Osteoblast (primary cell): ENCODE data around the gene AATK. TPM values are rescaled to one million over a fixed set of nuclear protein-coding genes. Genes with fewer than 3 reads are reported as not detected.

Source experiments
- DNase-seq: peaks from one replicate; pipeline ENCODE4 v3.0.0; 2011; ENCODE audit warnings: low spot score, mixed read lengths; ENCODE audit not compliant: insufficient read length; ENCODE audit errors: missing footprints
- H2AFZ ChIP-seq: 2 replicates; pipeline ENCODE4 v1.6.0; 2011; ENCODE audit warnings: mild to moderate bottlenecking, low read length
- H3K27ac ChIP-seq: 2 replicates; pipeline ENCODE4 v1.5.1; 2011; ENCODE audit warnings: mild to moderate bottlenecking, low read depth, low read length, moderate library complexity
- H3K27me3 ChIP-seq: 2 replicates; pipeline ENCODE4 v1.6.0; 2012; ENCODE audit warnings: mild to moderate bottlenecking, control low read depth, inconsistent platforms, low read length, moderate library complexity; ENCODE audit not compliant: insufficient read depth
- H3K36me3 ChIP-seq: 2 replicates; pipeline ENCODE4 v1.5.1; 2011; ENCODE audit warnings: mild to moderate bottlenecking, low read length, control low read depth, moderate library complexity; ENCODE audit not compliant: insufficient read depth
- H3K4me1 ChIP-seq: 2 replicates; pipeline ENCODE4 v1.5.1; 2011; ENCODE audit warnings: mild to moderate bottlenecking, low read length, control low read depth, moderate library complexity; ENCODE audit not compliant: insufficient read depth
- H3K4me2 ChIP-seq: 2 replicates; pipeline ENCODE4 v1.6.0; 2011; ENCODE audit warnings: mild to moderate bottlenecking, low read length; ENCODE audit not compliant: insufficient read depth
- H3K4me3 ChIP-seq: fragments of 200-600 bp; sonication (generic); 3 replicates; pipeline ENCODE4 v1.5.1; 2012; ENCODE audit warnings: mild to moderate bottlenecking, low read length, inconsistent platforms; ENCODE audit not compliant: insufficient read depth
- H3K79me2 ChIP-seq: 2 replicates; pipeline ENCODE4 v1.6.0; 2012; ENCODE audit warnings: mild to moderate bottlenecking, low read length, control low read depth, inconsistent platforms; ENCODE audit not compliant: insufficient read depth
- H3K9me3 ChIP-seq: 2 replicates; pipeline ENCODE4 v1.5.1; 2011; ENCODE audit warnings: low read depth, low read length, control low read depth
- H4K20me1 ChIP-seq: 2 replicates; pipeline ENCODE4 v1.6.0; 2012; ENCODE audit warnings: mild to moderate bottlenecking, low read length, control low read depth; ENCODE audit not compliant: insufficient read depth
- CTCF ChIP-seq: IDR thresholded peaks from 2 replicates; pipeline ENCODE4 v1.5.1; 2011; ENCODE audit warnings: mild to moderate bottlenecking, low read depth, low read length, moderate library complexity; ENCODE audit errors: extremely low read depth
- total RNA-seq: library from RNA; depleted of rRNA; stranded (reverse); fragments of >200 nt; gene quantifications from 2 replicates; pipeline ENCODE4 v1.2.3, GENCODE V29; 2012

AATK gene
- total RNA-seq, 1 donor, result under 0.01 TPM

- TF ChIP-seq CTCF, result no peak
- Histone ChIP-seq H3K79me2 (no peaks in the 10 kb centered on the region), H3K9me3 (no peaks in the 10 kb centered on the region), H2AFZ (no peak overlapping the region), H3K27me3 (peaks cover 7% of the 10 kb centered on the region), H4K20me1 (no peaks in the 10 kb centered on the region), H3K36me3 (no peaks in the 10 kb centered on the region), H3K4me3 (no peak overlapping the region), H3K4me2 (no peak overlapping the region), H3K27ac (no peak overlapping the region), H3K4me1 (no peaks in the 10 kb centered on the region)
- no peak for DNase-seq
Measured at GRCh38 chr17:81184555-81184954, 18.5 kb upstream of the AATK start.

- no peak for TF ChIP-seq CTCF
- Histone ChIP-seq H3K9me3 (no peaks in the 10 kb centered on the region), H3K4me1 (no peaks in the 10 kb centered on the region), H3K36me3 (no peaks in the 10 kb centered on the region), H3K27me3 (peaks cover 7% of the 10 kb centered on the region), H3K79me2 (no peaks in the 10 kb centered on the region), H4K20me1 (no peaks in the 10 kb centered on the region), H3K4me2 (no peak overlapping the region), H3K27ac (no peak overlapping the region), H2AFZ (no peak overlapping the region), H3K4me3 (no peak overlapping the region)
- no peak for DNase-seq
Measured at GRCh38 chr17:81183807-81184206, 17.8 kb upstream of the AATK start.

GRCh38 chr17:81183316-81183715 lies 17.3 kb upstream of the AATK start:
- Histone ChIP-seq H3K27me3 (peaks cover 7% of the 10 kb centered on the region), H3K27ac (no peak overlapping the region), H3K4me1 (no peaks in the 10 kb centered on the region), H3K36me3 (no peaks in the 10 kb centered on the region), H4K20me1 (no peaks in the 10 kb centered on the region), H3K4me2 (no peak overlapping the region), H2AFZ (no peak overlapping the region), H3K4me3 (no peak overlapping the region), H3K79me2 (no peaks in the 10 kb centered on the region), H3K9me3 (no peaks in the 10 kb centered on the region)
- no peak for TF ChIP-seq CTCF
- DNase-seq, result no peak

GRCh38 chr17:81182596-81182995 lies 16.6 kb upstream of the AATK start:
- H3K9me3 ChIP-seq, result no peaks in the 10 kb centered on the region
- no peaks in the 10 kb centered on the region for H3K36me3 ChIP-seq
- H3K4me2 ChIP-seq, result no peak overlapping the region
- TF ChIP-seq CTCF, result no peak
- DNase-seq, result no peak
- H2AFZ ChIP-seq, result no peak overlapping the region
- no peaks in the 10 kb centered on the region for H4K20me1 ChIP-seq
- H3K79me2 ChIP-seq, result no peaks in the 10 kb centered on the region
- no peaks in the 10 kb centered on the region for H3K4me1 ChIP-seq
- H3K27ac ChIP-seq, result no peak overlapping the region
- peaks cover 7% of the 10 kb centered on the region for H3K27me3 ChIP-seq
- no peak overlapping the region for H3K4me3 ChIP-seq
